Neural cell (in vitro differentiated cells): Measurements from ENCODE around the gene CREBL2.

Experiments used
- CTCF ChIP-seq: fragments of 450-650 bp; IDR thresholded peaks from 2 replicates; pipeline ENCODE4 v1.5.1; 2014; ENCODE audit warnings: antibody characterized with exemption, mild to moderate bottlenecking, moderate library complexity; ENCODE audit not compliant: poor library complexity, severe bottlenecking
- EP300 ChIP-seq: fragments of 450-650 bp; conservative IDR thresholded peaks from 2 replicates; pipeline ENCODE4 v1.6.1; 2014; ENCODE audit warnings: antibody characterized with exemption, mild to moderate bottlenecking, moderate library complexity; ENCODE audit not compliant: poor library complexity, severe bottlenecking
- EZH2 ChIP-seq: fragments of 200-600, 300-800 bp; shearing (Covaris generic), sonication (generic); IDR thresholded peaks from 2 replicates; pipeline ENCODE4 v1.6.1; 2014; ENCODE audit warnings: antibody characterized with exemption, low read length, borderline replicate concordance, mild to moderate bottlenecking; ENCODE audit not compliant: insufficient read depth, poor library complexity, severe bottlenecking
- MXI1 ChIP-seq: fragments of 450-650 bp; conservative IDR thresholded peaks from 2 replicates; pipeline ENCODE4 v1.6.1; 2014; ENCODE audit warnings: antibody characterized with exemption, mild to moderate bottlenecking; ENCODE audit not compliant: poor library complexity, severe bottlenecking
- POLR2AphosphoS5 ChIP-seq: IDR thresholded peaks from 2 replicates; pipeline ENCODE4 v1.6.1; 2012
- RAD21 ChIP-seq: fragments of 450-650 bp; conservative IDR thresholded peaks from 2 replicates; pipeline ENCODE4 v1.6.1; 2014; ENCODE audit warnings: antibody characterized with exemption, mild to moderate bottlenecking, moderate library complexity
- REST ChIP-seq: IDR thresholded peaks from 2 replicates; pipeline ENCODE4 v1.6.1; 2012; ENCODE audit warnings: borderline replicate concordance
- SMC3 ChIP-seq: fragments of 450-650 bp; conservative IDR thresholded peaks from 2 replicates; pipeline ENCODE4 v1.6.1; 2014; ENCODE audit warnings: antibody characterized with exemption, mild to moderate bottlenecking, moderate library complexity; ENCODE audit not compliant: poor library complexity
- TAF1 ChIP-seq: IDR thresholded peaks from 2 replicates; pipeline ENCODE4 v1.6.1; 2012; ENCODE audit warnings: low read depth

GRCh38 chr12:12598864-12599263, 12.8 kb upstream of the CREBL2 start:
- TF ChIP-seq CTCF (no peak), RAD21 (no peak), TAF1 (no peak), SMC3 (no peak), POLR2AphosphoS5 (no peak), REST (no peak), EZH2 (no peak), EP300 (no peak), MXI1 (no peak)
